Thoracic aorta (tissue), 2 donors: ENCODE results near the gene GTF3C5. TPM values are rescaled to one million over a fixed set of nuclear protein-coding genes. Genes with fewer than 3 reads are reported as not detected.

Experiments used
- ATAC-seq: fragments of 150-250 bp; one replicate; pipeline ENCODE4 v1.8.0; 2017; ENCODE audit warnings: low read depth; ENCODE audit not compliant: insufficient number of reproducible peaks, low FRiP score
- DNase-seq: peaks from one replicate; pipeline ENCODE4 v3.0.0-alpha.2; 2020; ENCODE audit warnings: low spot score
- H3K27ac ChIP-seq, 2 donors: fragments of 200-600 bp; sonication (generic); 1 replicate in 1 of 2; 2 replicates in 1 of 2; pipeline ENCODE4 v1.5.1; 2016; ENCODE audit warnings: mild to moderate bottlenecking in 2 of 2, moderate library complexity in 2 of 2
- H3K27me3 ChIP-seq: fragments of 200-600 bp; sonication (generic); replicated peaks from 2 replicates; pipeline ENCODE4 v1.6.0; 2016; ENCODE audit warnings: mild to moderate bottlenecking; ENCODE audit not compliant: insufficient read depth
- H3K36me3 ChIP-seq: fragments of 200-600 bp; sonication (generic); one replicate; pipeline ENCODE4 v1.5.1; 2016
- H3K4me1 ChIP-seq, 2 donors: fragments of 200-600 bp; sonication (generic); 1 replicate in 1 of 2; 2 replicates in 1 of 2; pipeline versions ENCODE4 v1.5.1 to v1.6.0; 2016; ENCODE audit warnings: low read depth in 2 of 2, mild to moderate bottlenecking in 1 of 2; ENCODE audit not compliant: control insufficient read depth in 1 of 2
- H3K4me3 ChIP-seq: fragments of 200-600 bp; sonication (generic); 2 replicates; pipeline ENCODE4 v1.5.1; 2016; ENCODE audit warnings: mild to moderate bottlenecking
- H3K9me3 ChIP-seq: fragments of 200-600 bp; sonication (generic); 2 replicates; pipeline ENCODE4 v1.5.1; 2016
- CTCF ChIP-seq: fragments of 200-600 bp; sonication (generic); IDR thresholded peaks from one replicate; pipeline ENCODE4 v1.5.1; 2019; ENCODE audit warnings: antibody characterized with exemption
- total RNA-seq, 2 donors: library from RNA; depleted of rRNA; stranded (reverse); fragments of >200 nt; gene quantifications; one replicate each; pipeline versions ENCODE4 v1.1.0 to v1.2.3, GENCODE V29; 2016

The GTF3C5 gene
- total RNA-seq, 2 donors from 2014 or later, result 40.6 to 54.3 TPM

DNA sequence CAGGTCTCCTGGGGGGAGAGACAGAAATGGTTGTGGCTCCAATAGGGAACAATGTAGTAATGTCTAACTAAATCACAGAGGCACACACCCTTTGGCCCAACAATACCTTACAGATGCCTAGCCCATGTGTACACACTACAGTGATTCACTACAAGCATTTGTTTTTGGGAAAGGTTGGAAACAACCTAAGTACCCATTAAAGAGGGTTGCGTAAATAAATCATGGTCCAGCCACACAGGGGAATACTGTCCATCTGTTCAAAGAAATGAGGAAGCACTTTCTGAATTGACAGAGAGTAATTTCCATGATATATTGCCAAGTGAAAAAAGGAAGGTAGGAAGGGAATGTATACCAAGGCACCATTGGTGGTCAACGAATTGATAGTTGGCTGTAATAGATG, 22.0 kb upstream of the GTF3C5 start:
- H3K27me3 ChIP-seq, result no peaks in the 10 kb centered on the region
- no peaks in the 10 kb centered on the region for H3K36me3 ChIP-seq
- ATAC-seq, result no peak
- TF ChIP-seq CTCF, result no peak
- no peak for DNase-seq
- no peak overlapping the region for H3K27ac ChIP-seq
- no peak overlapping the region for H3K4me3 ChIP-seq
- H3K4me1 ChIP-seq, result no peaks in the 10 kb centered on the region
- H3K9me3 ChIP-seq, result no peaks in the 10 kb centered on the region

GRCh38 chr9:133009906-133010582, 20.8 kb upstream of the GTF3C5 start:
- Histone ChIP-seq H3K27me3 (no peaks in the 10 kb centered on the region), H3K4me1 (no peaks in the 10 kb centered on the region), H3K27ac (no peak overlapping the region), H3K9me3 (no peaks in the 10 kb centered on the region), H3K4me3 (no peak overlapping the region), H3K36me3 (no peaks in the 10 kb centered on the region)
- no peak for ATAC-seq
- no peak for TF ChIP-seq CTCF
- DNase-seq, result no peak

GRCh38 chr9:133014696-133015095, 16.1 kb upstream of the GTF3C5 start:
- no peak overlapping the region for H3K27ac ChIP-seq
- H3K27me3 ChIP-seq, result no peaks in the 10 kb centered on the region
- no peak for TF ChIP-seq CTCF
- no peak overlapping the region for H3K4me3 ChIP-seq
- no peaks in the 10 kb centered on the region for H3K4me1 ChIP-seq
- ATAC-seq (no peak), DNase-seq (no peak)
- no peaks in the 10 kb centered on the region for H3K9me3 ChIP-seq
- no peaks in the 10 kb centered on the region for H3K36me3 ChIP-seq

DNA sequence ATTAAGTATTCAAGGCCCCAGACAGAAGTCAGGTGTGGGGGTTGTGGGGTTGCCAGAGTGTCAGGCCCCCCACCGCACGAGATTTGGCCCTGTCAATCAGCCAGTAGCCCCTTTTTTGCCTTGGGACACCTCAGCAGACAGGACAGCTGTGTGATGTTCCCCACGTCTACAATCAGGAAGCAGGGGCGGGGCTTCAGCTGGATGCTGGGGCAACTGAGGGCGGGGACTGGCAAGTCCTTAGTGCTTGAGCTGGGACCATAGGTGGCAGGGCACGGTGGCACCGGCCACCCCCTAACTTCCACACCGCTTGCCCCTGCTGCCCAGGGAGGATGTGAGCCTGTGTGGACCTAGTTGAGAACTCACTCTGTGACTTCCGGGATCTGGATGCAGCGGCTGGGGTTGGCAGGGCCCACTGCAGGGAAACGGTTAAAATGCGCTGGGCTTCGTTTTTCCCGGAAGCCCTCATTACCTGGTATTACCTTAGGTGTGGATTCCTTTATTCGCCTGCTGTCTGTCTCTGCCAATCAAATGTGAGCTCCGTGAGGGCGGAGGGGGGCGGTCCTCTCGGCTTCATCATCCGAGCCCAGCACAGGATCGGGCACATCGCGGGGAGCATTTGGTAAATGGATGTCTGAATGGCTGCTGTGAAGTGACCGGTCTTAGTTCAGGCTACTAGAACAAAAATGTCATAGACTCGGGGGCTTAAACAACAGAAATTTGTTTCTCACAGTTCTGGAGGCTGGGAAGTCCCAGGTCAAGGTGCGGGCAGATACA, 7.5 kb upstream of the GTF3C5 start:
- H3K4me1 ChIP-seq, result peaks cover 0 to 1% of the 10 kb centered on the region in 2 donors
- ATAC-seq, result no peak
- no peak overlapping the region for H3K4me3 ChIP-seq
- H3K27ac ChIP-seq, result no peak overlapping the region
- no peak for DNase-seq
- no peaks in the 10 kb centered on the region for H3K36me3 ChIP-seq
- no peaks in the 10 kb centered on the region for H3K27me3 ChIP-seq
- TF ChIP-seq CTCF, result no peak
- H3K9me3 ChIP-seq, result no peaks in the 10 kb centered on the region

DNA sequence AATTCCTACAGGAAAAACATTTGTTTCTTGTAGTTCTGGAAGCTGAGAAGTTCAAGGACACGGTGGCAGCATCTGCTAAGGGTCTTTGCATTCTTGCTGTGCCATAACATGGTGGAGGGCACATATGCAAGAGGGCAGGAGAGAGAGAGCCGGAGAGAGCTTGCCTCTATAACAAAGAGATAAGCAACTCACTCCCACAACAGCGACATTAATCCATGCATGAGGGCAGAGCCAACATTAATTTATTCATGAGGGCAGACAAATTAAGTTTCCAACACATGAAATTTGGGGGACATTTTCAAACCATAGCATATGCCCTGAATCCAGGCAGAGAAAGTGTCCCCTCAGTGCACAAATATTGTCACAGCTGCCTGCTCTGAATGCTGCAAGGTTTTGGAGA, 4.4 kb upstream of the GTF3C5 start:
- TF ChIP-seq CTCF, result no peak
- DNase-seq, result no peak
- H3K9me3 ChIP-seq, result no peaks in the 10 kb centered on the region
- no peak for ATAC-seq
- no peak overlapping the region for H3K27ac ChIP-seq
- H3K4me1 ChIP-seq, result peaks cover 7 to 20% of the 10 kb centered on the region in 2 donors
- no peaks in the 10 kb centered on the region for H3K36me3 ChIP-seq
- H3K4me3 ChIP-seq, result no peak overlapping the region
- no peaks in the 10 kb centered on the region for H3K27me3 ChIP-seq
